HG03060 (cell line): ENCODE data around the gene CASTOR2.
"Not testable (repeated sequence)": the region's sequence is repeated elsewhere in the genome, so short reads cannot be mapped to it uniquely, and the experiment has no call there.

Source experiments
- ATAC-seq: cut with Tn5 transposase; IDR thresholded peaks from one replicate; pipeline ENCODE4 v1.9.1; 2021; ENCODE audit warnings: low read depth, moderate number of reproducible peaks; ENCODE audit not compliant: unreplicated experiment

The CASTOR2 gene

DNA sequence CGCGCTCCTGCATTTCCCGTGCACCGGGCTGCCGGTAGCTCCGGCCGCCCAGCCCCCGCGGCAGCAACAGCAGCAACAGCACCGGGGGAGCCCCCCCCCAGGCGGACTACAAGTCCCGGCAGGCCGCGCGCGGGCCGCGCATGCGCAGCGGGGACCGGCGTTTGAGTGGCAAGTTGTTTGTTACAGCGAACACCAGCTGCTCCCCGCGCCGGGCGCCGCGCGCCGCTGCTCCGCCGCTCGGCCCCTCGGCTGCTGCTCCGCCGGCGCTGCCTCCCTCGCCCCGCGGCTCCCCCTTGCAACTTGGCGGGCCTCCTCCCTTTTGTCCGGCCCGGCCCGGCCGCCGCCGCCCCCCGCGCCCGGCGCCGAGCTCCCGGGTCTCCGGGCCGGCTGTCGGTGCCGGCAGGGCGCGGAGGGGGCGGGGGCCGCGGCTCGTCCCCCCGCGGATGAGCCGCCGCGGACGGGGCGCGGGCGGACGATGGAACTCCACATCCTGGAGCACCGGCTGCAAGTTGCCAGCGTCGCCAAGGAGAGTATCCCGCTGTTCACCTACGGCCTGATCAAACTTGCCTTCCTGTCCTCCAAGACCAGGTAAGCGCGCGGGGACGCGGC lies at the start of gene CASTOR2:
CASTOR2 (plus strand) TSS at position 195 of the 609 bp plus-strand sequence; CDS start at position 476, 281 bp downstream.
- ATAC-seq, result peak; percentile 71

DNA sequence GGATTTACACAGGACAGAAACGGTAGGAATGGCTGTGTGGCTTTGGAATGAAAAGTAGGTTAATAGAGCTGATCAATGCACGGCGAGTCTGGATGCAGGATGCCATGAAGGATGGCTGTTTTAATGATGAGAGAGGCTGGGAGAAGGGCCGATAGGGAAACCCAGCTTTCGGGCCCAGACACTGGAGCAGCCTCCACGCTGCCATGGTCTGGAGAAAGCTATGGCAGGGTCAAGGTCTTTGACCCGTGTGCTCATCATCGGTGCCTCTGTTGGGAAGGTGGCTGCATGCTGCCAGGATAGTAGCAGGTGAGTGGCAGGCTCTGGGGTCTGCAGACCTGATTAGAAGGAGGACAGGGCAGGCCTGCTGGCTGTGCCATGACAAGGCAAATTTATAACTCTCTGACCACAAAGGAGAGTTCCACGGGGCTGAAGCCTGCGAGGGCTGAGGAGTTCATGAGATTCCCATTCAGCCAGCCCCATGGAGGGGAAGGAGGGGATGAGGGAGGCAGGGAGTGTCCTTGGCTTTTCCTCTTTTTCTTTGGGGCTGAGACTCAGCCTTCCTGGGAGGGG lies 42.1 kb upstream of the CASTOR2 start:
- ATAC-seq, result not testable (repeated sequence)

- not testable (repeated sequence) for ATAC-seq
Observed at GRCh38 chr7:74923644-74924043, 40.9 kb upstream of the CASTOR2 start.

DNA sequence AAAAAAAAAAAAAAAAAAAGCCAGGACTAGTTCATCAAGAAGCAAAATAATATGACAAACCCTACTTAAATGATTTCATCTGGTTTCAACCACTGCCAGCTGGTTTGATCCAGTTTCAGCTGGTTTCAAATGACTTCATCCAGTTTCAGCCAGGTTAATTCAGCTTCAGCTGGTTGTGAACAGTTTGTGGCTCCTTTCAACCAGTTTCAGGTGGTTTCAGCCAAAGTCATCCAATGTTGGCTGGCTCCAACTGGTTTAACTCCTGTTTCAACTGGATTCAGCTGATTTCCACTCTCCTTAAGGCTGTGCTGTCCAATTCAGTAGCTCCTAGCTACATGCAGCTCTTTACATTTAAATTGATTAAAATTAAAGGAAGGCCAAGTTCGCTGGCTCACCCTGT lies 37.5 kb upstream of the CASTOR2 start:
- not testable (repeated sequence) for ATAC-seq

GRCh38 chr7:74931563-74932328 lies 32.8 kb upstream of the CASTOR2 start:
- not testable (repeated sequence) for ATAC-seq

DNA sequence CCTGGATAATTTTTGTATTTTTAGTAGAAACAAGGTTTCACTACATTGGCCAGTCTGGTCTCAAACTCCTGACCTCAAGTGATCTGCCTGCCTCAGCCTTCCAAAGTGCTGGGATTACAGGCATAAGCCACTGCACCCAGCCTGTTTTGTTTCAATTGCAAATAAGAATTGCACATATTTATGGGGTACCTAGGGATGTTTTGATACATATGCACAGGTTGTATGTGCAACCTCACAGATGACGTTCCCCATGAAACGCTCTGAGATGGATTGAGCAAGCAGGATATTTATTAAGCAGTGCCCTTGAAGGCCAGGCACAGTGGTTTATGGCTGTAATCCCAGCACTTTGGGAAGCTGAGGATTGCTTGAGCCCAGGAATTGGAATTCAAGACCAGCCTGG lies 25.1 kb upstream of the CASTOR2 start:
- not testable (repeated sequence) for ATAC-seq

DNA sequence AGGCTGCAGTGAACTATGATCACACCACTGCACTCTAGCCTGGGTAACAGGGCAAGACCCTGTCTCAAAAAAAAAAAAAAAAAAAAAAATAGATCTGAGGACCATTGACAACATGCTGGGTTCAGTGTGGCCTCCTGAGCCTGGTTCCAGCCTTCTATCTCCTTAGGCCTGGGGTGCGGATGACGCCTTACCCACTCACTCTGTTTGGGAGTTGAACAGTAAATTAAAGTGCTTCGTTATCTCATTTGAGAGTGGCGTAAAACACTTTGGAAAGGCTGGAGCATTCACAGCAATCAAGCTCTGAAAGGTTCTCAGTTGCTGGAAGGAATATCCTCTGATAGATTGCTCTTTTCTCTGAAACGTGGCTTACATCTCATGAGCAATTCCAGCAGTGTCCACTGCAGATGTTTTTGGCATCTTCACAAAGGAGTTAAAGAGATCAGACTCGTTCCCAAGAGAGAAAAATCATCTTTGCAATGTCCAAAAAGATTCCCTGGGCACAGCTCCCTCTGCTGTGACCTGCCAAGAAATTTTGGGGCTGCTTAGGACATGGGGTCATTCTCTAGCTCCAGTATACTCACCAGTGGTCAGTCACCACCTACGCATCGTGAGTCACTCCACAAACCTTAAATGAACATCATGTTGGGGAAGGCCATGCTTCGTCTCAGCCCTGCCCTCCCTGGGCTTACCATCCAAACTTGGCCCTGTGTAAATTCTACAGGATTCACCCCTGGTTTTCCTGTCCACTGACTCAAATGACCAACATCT lies 23.0 kb upstream of the CASTOR2 start:
- not testable (repeated sequence) for ATAC-seq

- ATAC-seq, result not testable (repeated sequence)
Observed at GRCh38 chr7:74943923-74944322, 20.6 kb upstream of the CASTOR2 start.

GRCh38 chr7:74947741-74948140 lies 16.8 kb upstream of the CASTOR2 start:
- ATAC-seq, result not testable (repeated sequence)

GRCh38 chr7:74953774-74954173 lies 10.7 kb upstream of the CASTOR2 start:
- ATAC-seq, result not testable (repeated sequence)

- not testable (repeated sequence) for ATAC-seq
Observed at GRCh38 chr7:74958328-74958727, 6.2 kb upstream of the CASTOR2 start.

- ATAC-seq, result not testable (repeated sequence)
Observed at GRCh38 chr7:74963704-74964510, 598 bp upstream of the CASTOR2 start.

- ATAC-seq, result not testable (repeated sequence)
Observed at GRCh38 chr7:74966208-74966854, 1.8 kb downstream of the CASTOR2 start.

DNA sequence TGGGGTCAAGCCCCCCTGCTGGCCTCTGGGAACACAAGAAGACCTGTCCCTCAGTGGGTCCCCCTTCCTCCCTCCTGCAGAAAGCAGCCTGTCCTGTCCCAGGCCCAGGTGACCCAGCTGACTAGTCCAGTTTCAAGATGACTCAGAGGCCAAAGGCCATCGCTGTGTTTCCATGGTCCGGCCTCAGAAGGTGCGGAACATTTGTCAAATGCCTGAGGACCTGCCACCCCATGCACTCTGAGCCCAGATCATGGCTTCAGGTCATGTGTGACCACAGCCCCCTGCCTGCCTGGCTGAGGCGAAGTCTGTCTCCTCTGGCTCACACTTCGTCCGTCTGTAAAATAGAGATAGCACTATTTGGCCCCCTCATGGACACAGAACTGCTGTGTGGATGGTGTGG lies 2.4 kb downstream of the CASTOR2 start:
- not testable (repeated sequence) for ATAC-seq

GRCh38 chr7:74971431-74971830 lies 6.9 kb downstream of the CASTOR2 start:
- not testable (repeated sequence) for ATAC-seq

DNA sequence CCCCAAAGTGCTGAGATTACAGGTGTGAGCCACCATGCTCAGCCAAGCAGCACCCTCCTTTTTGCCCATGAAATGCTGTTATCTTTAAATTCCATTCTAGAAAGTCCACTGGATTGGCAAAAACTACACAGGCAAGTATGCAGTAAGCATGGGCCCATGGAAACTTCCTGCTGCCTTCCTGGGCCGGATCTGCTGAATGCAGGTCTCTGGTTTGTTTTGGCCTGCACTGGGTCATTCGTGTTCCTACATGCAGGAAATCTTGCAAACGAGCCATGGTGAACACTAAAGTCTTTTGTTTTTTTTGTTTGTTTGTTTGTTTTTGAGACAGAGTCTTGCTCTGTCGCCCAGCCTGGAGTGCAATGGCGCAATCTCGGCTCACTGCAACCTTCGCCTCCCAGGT lies 7.9 kb downstream of the CASTOR2 start:
- not testable (repeated sequence) for ATAC-seq

- not testable (repeated sequence) for ATAC-seq
Observed at GRCh38 chr7:74975959-74976358, 11.5 kb downstream of the CASTOR2 start.

GRCh38 chr7:74977523-74977922 lies 13.0 kb downstream of the CASTOR2 start:
- not testable (repeated sequence) for ATAC-seq

GRCh38 chr7:74988436-74988835 lies 23.9 kb downstream of the CASTOR2 start:
- ATAC-seq, result not testable (repeated sequence)
